Measurements from ENCODE around the gene RHBDF1.

DNA sequence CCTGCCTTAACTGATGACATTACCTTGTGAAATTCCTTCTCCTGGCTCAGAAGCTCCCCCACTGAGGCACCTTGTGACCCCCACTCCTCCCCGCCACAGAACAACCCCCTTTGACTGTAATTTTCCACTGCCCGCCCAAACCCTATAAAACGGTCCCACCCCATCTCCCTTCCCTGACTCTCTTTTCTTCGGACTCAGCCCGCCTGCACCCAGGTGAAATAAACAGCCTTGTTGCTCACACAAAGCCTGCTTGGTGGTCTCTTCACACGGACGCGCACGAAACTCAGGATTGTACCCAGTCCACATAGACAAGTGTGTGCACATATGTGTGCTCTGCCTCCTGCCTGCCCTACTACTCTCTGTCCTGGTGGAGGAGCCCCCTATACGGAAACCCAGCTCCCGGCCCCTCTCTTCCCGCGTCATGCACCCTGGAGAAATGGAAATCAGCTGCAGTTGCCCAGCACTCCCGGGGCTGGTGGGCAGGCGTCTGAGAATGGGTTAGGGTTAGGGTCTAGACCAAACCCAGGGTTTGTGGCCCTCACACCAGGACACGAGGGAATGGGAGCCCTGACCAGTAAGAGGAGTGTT is 2.4 kb upstream of the RHBDF1 start:
- TF ChIP-seq, protein P1, sequence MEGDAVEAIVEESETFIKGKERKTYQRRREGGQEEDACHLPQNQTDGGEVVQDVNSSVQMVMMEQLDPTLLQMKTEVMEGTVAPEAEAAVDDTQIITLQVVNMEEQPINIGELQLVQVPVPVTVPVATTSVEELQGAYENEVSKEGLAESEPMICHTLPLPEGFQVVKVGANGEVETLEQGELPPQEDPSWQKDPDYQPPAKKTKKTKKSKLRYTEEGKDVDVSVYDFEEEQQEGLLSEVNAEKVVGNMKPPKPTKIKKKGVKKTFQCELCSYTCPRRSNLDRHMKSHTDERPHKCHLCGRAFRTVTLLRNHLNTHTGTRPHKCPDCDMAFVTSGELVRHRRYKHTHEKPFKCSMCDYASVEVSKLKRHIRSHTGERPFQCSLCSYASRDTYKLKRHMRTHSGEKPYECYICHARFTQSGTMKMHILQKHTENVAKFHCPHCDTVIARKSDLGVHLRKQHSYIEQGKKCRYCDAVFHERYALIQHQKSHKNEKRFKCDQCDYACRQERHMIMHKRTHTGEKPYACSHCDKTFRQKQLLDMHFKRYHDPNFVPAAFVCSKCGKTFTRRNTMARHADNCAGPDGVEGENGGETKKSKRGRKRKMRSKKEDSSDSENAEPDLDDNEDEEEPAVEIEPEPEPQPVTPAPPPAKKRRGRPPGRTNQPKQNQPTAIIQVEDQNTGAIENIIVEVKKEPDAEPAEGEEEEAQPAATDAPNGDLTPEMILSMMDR (IDR thresholded peaks at IDR 0.05; ENCODE audit: low read depth, low read length) = no peak
- TF ChIP-seq EZH2phosphoT487 (IDR thresholded peaks at IDR 0.05; ENCODE audit: low read depth) = no peak

Data from OCI-LY3 (cell line).